Ovary (tissue), 3 donors: ENCODE results near the gene PRPF40B.
"Not testable (repeated sequence)": the region's sequence is repeated elsewhere in the genome, so short reads cannot be mapped to it uniquely, and the experiment has no call there.

Experiments
- EP300 ChIP-seq: sonication (generic); formaldehyde crosslinking; IDR thresholded peaks from one replicate; pipeline ENCODE4 v1.6.1; 2017; ENCODE audit warnings: antibody characterized with exemption
- POLR2A ChIP-seq: fragments of 450-650 bp; IDR thresholded peaks from one replicate; pipeline ENCODE4 v1.6.1; 2017; ENCODE audit warnings: antibody characterized with exemption, mild to moderate bottlenecking, moderate library complexity
- TF ChIP-seq, protein P1 (sequence below), 3 donors: fragments of 450-650 bp in 2 of 3; fragments of 200-600 bp in 1 of 3; IDR thresholded peaks; one replicate each; pipeline versions ENCODE4 v1.5.1 to v1.8.0; 2016 to 2022; ENCODE audit warnings: antibody characterized with exemption in 3 of 3, mild to moderate bottlenecking in 1 of 3
- donor health status: DM: no; HTN: no; CAD: no.

DNA sequence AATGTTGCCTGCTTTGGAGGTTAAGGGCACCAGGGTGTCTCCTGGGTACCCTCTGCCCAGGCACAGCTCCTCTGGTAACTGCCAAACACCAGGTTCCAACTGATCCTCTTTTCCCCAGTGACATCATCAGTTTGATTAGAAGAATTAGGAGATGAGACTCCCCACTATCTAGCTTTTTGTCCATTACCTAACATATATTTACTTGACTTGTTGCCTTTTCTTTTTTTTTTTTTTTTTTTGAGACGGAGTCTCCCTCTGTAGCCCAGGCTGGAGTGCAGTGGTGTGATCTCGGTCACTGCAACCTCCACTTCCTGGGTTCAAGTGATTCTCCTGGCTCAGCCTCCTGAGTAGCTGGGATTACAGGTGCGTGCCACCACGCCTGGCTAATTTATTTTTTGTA lies 17.8 kb upstream of the PRPF40B start, which contains the start of gene FAM186B:
- TF ChIP-seq, protein P1, sequence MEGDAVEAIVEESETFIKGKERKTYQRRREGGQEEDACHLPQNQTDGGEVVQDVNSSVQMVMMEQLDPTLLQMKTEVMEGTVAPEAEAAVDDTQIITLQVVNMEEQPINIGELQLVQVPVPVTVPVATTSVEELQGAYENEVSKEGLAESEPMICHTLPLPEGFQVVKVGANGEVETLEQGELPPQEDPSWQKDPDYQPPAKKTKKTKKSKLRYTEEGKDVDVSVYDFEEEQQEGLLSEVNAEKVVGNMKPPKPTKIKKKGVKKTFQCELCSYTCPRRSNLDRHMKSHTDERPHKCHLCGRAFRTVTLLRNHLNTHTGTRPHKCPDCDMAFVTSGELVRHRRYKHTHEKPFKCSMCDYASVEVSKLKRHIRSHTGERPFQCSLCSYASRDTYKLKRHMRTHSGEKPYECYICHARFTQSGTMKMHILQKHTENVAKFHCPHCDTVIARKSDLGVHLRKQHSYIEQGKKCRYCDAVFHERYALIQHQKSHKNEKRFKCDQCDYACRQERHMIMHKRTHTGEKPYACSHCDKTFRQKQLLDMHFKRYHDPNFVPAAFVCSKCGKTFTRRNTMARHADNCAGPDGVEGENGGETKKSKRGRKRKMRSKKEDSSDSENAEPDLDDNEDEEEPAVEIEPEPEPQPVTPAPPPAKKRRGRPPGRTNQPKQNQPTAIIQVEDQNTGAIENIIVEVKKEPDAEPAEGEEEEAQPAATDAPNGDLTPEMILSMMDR (IDR thresholded peaks at IDR 0.05) = not testable (repeated sequence)
- not testable (repeated sequence) for TF ChIP-seq POLR2A, EP300
